Measurements from ENCODE around the gene ELAC1.

Gene ELAC1

DNA sequence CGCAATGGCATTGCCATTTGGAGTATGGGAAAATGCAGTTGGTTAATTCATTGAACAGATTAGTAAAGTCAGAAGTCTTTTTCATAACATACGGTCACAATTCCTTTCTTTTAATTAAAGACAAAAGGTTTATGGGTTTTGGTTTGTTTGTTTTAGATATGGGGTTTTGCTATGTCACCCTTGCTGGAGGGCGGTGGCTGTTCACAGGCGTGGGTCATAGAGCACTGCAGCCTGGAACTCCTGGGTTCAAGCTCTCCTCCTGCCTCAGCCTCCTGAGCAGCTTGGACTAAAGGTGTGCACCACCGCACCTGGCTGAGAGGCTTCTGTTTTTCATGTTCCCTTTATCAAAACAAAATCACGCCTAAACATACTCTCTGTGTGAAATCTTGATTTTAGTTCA, 18.7 kb upstream of the ELAC1 start:
- DNase-seq (ENCODE audit: low read depth): no peak
- H3K4me3 ChIP-seq (ENCODE audit: low read length): no peak overlapping the region
- no peak for TF ChIP-seq CTCF (conservative IDR thresholded peaks at IDR 0.05; ENCODE audit: low read depth, low read length)

- DNase-seq (ENCODE audit: low read depth): no peak
- no peak overlapping the region for H3K4me3 ChIP-seq (ENCODE audit: low read length)
- no peak for TF ChIP-seq CTCF (conservative IDR thresholded peaks at IDR 0.05; ENCODE audit: low read depth, low read length)
Measured at GRCh38 chr18:50950626-50951025, 17.2 kb upstream of the ELAC1 start.

GRCh38 chr18:50953822-50954221, 14.0 kb upstream of the ELAC1 start:
- TF ChIP-seq CTCF (conservative IDR thresholded peaks at IDR 0.05; ENCODE audit: low read depth, low read length): no peak
- H3K4me3 ChIP-seq (ENCODE audit: low read length): no peak overlapping the region
- no peak for DNase-seq (ENCODE audit: low read depth)

- no peak overlapping the region for H3K4me3 ChIP-seq (ENCODE audit: low read length)
- no peak for TF ChIP-seq CTCF (conservative IDR thresholded peaks at IDR 0.05; ENCODE audit: low read depth, low read length)
- no peak for DNase-seq (ENCODE audit: low read depth)
Measured at GRCh38 chr18:50955253-50955652, 12.6 kb upstream of the ELAC1 start.

DNA sequence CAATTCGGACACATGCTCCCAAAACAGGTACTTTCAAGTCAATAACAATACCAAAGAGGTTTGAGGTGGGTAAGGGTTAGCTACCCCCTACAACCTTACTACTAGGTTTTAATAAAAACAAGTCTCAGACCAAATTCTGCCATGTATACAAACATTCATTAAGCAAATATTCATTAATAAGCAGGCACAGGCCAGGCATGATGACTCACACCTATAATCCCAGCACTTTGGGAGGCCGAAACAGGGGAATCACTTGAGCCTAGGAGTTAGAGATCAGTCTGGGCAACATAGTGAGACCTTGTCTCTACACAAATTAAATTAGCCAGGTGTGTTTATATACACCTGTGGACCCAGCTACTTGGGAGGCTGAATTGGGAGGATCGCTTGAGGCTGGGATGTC, 11.7 kb upstream of the ELAC1 start:
- DNase-seq (ENCODE audit: low read depth): peak; percentile 9
- no peak for TF ChIP-seq CTCF (conservative IDR thresholded peaks at IDR 0.05; ENCODE audit: low read depth, low read length)
- no peak overlapping the region for H3K4me3 ChIP-seq (ENCODE audit: low read length)

- no peak overlapping the region for H3K4me3 ChIP-seq (ENCODE audit: low read length)
- no peak for TF ChIP-seq CTCF (conservative IDR thresholded peaks at IDR 0.05; ENCODE audit: low read depth, low read length)
- no peak for DNase-seq (ENCODE audit: low read depth)
Measured at GRCh38 chr18:50961974-50962373, 5.9 kb upstream of the ELAC1 start.

- H3K4me3 ChIP-seq (ENCODE audit: low read length): no peak overlapping the region
Measured at GRCh38 chr18:50969448-50969847, 1.6 kb downstream of the ELAC1 start.

More at GRCh38 chr18:50969448-50969847, 1.6 kb downstream of the ELAC1 start:
- no peak for DNase-seq (ENCODE audit: low read depth)
- no peak for TF ChIP-seq CTCF (conservative IDR thresholded peaks at IDR 0.05; ENCODE audit: low read depth, low read length)
